A549 (cell line): ENCODE data around the gene NAV2. TPM values are rescaled to one million over a fixed set of nuclear protein-coding genes. Genes with fewer than 3 reads are reported as not detected.

Experiments
- ATAC-seq, 2 experiments: fragments of 200-7000 bp in 1 of 2; fragments of >200 bp in 1 of 2; cut with Nextera tagmentation in 1 of 2; cut with Tn5 transposase in 1 of 2; 3 replicates each; pipeline versions ENCODE4 v1.8.0 to v1.9.1; 2018 to 2020; ENCODE audit warnings: mild to moderate bottlenecking in 1 of 2, moderate library complexity in 1 of 2
- CTCF ChIA-PET: fragments of 300-600 bp; sonication (Branson Sonifier 250); formaldehyde crosslinking; extraction: SDS; loops from one replicate; lab custom pipeline; 2021; ENCODE audit warnings: antibody characterized with exemption, inconsistent platforms; lab: Yijun Ruan, JAX
- POLR2A ChIA-PET: fragments of 350-600 bp; formaldehyde crosslinking; extraction: SDS; loops from one replicate; lab custom pipeline; 2021; ENCODE audit warnings: antibody characterized with exemption, inconsistent platforms; lab: Yijun Ruan, JAX
- DNase-seq, 2 experiments: peaks; one replicate each; pipeline versions ENCODE4 v3.0.0 to v3.0.0-alpha.2; 2011 to 2016; ENCODE audit warnings: low read depth in 1 of 2, low spot score in 1 of 2
- FAIRE-seq: peaks from 2 replicates; lab custom pipeline; 2011; peaks lifted over from hg19 to GRCh38; lab: Jason Lieb, UNC
- H3K27ac ChIP-seq, 2 experiments: fragments of >200 bp; sonication (Bioruptor Twin); formaldehyde crosslinking; 3 replicates each; pipeline ENCODE4 v1.5.1; 2016 to 2017
- H3K4me1 ChIP-seq: fragments of >200 bp; sonication (Bioruptor Twin); formaldehyde crosslinking; 3 replicates; pipeline ENCODE4 v1.6.1; 2016
- H3K4me2 ChIP-seq: fragments of >200 bp; sonication (Bioruptor Twin); formaldehyde crosslinking; 3 replicates; pipeline ENCODE4 v1.6.1; 2016
- H3K4me3 ChIP-seq: fragments of >200 bp; sonication (Bioruptor Twin); formaldehyde crosslinking; 3 replicates; pipeline ENCODE4 v1.5.1; 2016
- H3K9me3 ChIP-seq: fragments of >200 bp; sonication (Bioruptor Twin); formaldehyde crosslinking; 3 replicates; pipeline ENCODE4 v1.6.1; 2016
- BHLHE40 ChIP-seq: IDR thresholded peaks from 2 replicates; pipeline ENCODE4 v1.6.1; 2012; ENCODE audit warnings: low read depth, low read length, inconsistent platforms
- CBX2 ChIP-seq: fragments of 200-600 bp; sonication (generic); IDR thresholded peaks from 2 replicates; pipeline ENCODE4 v1.6.1; 2016; ENCODE audit warnings: low read depth, mild to moderate bottlenecking, borderline replicate concordance
- FOSB ChIP-seq: fragments of 250-450 bp; sonication (Bioruptor Pico); IDR thresholded peaks from 2 replicates; pipeline ENCODE4 v1.5.0; 2020; ENCODE audit warnings: mild to moderate bottlenecking, moderate library complexity
- FOSL2 ChIP-seq, 2 experiments: fragments of 450-650 bp in 1 of 2; fragments of >200 bp in 1 of 2; sonication (Bioruptor Twin) in 1 of 2; formaldehyde crosslinking; IDR thresholded peaks; 2 replicates each; pipeline versions ENCODE4 v1.5.0 to v1.6.1; 2016 to 2020; ENCODE audit warnings: mild to moderate bottlenecking in 1 of 2, moderate library complexity in 1 of 2
- GATA3 ChIP-seq: IDR thresholded peaks from 2 replicates; pipeline ENCODE4 v1.6.1; 2012; ENCODE audit warnings: borderline replicate concordance
- HEYL ChIP-seq: fragments of 250-450 bp; sonication (Bioruptor Pico); IDR thresholded peaks from 2 replicates; pipeline ENCODE4 v1.8.0; 2021; ENCODE audit warnings: mild to moderate bottlenecking, moderate library complexity
- HOXB5 ChIP-seq: fragments of 250-450 bp; sonication (Bioruptor Pico); IDR thresholded peaks from 2 replicates; pipeline ENCODE4 v1.5.0; 2020; ENCODE audit warnings: mild to moderate bottlenecking, moderate library complexity
- KDM5A ChIP-seq: fragments of 200-600 bp; sonication (generic); IDR thresholded peaks from 2 replicates; pipeline ENCODE4 v1.6.1; 2016; ENCODE audit warnings: antibody characterized with exemption, mild to moderate bottlenecking
- RAD21 ChIP-seq, 2 experiments: fragments of >200 bp in 1 of 2; sonication (Bioruptor Twin) in 1 of 2; formaldehyde crosslinking in 1 of 2; IDR thresholded peaks in 1 of 2; conservative IDR thresholded peaks in 1 of 2; 2 replicates in 1 of 2; 3 replicates in 1 of 2; pipeline ENCODE4 v1.6.1; 2012 to 2018; ENCODE audit warnings: inconsistent platforms in 1 of 2
- RFX5 ChIP-seq: fragments of 450-650 bp; IDR thresholded peaks from 2 replicates; pipeline ENCODE4 v1.7.1; 2014; ENCODE audit warnings: antibody characterized with exemption, mild to moderate bottlenecking, moderate library complexity
- RNF2 ChIP-seq: fragments of 200-600 bp; sonication (generic); IDR thresholded peaks from 2 replicates; pipeline ENCODE4 v1.6.1; 2016; ENCODE audit warnings: low read depth, mild to moderate bottlenecking, antibody characterized with exemption, moderate library complexity, borderline replicate concordance
- WGBS: methylation state at CpG from one replicate; pipeline ENCODE4 v1.1.6; 2017; ENCODE audit errors: missing lambda C conversion rate; 5-methylcytosine and 5-hydroxymethylcytosine counted together
- polyA plus RNA-seq, 4 experiments: library from polyadenylated mRNA; depleted of rRNA in 3 of 4; stranded (reverse); fragments of >200 nt; fragmentation: RNase III in 1 of 4; extraction: RNeasy Plus Mini Kit Qiagen cat#74134 plus additional on column Dnase treatment in 1 of 4; gene quantifications; 2 replicates in 3 of 4; 3 replicates in 1 of 4; pipeline ENCODE4 v1.2.3, GENCODE V29; 2011 to 2017
- TF ChIP-seq, protein P1 (sequence below): fragments of 200-600 bp; sonication (generic); IDR thresholded peaks from 2 replicates; pipeline ENCODE4 v1.6.1; 2016; ENCODE audit warnings: antibody characterized with exemption, mild to moderate bottlenecking, moderate library complexity
- TF ChIP-seq, protein P2 (sequence below): fragments of >200 bp; sonication (Bioruptor Twin); formaldehyde crosslinking; IDR thresholded peaks from 3 replicates; pipeline ENCODE4 v1.5.1; 2016
- TF ChIP-seq, protein P3 (sequence below): IDR thresholded peaks from 2 replicates; pipeline ENCODE4 v1.6.1; 2012
- TF ChIP-seq, protein P4 (sequence below): fragments of 450-650 bp; IDR thresholded peaks from 2 replicates; pipeline ENCODE4 v1.6.1; 2014; ENCODE audit warnings: antibody characterized with exemption

NAV2 gene
- polyA plus RNA-seq, 2 of the 4 experiments (the other 2 are of a cell fraction) = 4.9 to 19.8 TPM

DNA sequence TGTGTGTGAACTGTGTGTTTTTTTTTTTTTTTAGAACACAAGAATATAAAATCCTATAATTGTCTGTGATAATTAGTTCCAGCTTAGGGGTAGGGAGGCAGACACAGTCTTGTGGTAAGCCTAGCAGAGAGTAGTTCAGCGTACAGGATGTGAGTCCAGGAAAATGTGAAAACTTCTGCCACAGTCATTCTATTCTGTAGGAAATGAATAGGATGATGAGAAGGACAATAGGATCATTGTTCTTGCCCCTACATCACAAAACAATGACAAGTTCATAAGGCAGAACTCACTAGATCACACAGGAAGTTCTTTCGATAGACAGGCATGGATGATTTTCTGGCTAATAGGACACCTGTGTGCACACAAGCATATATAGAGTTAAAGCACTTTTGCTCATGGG, 132.2 kb downstream of the NAV2 start:
- ATAC-seq (no peak), DNase-seq (no peak), FAIRE-seq (no peak)
- Histone ChIP-seq H3K4me2 (no peak overlapping the region), H3K27ac (no peak overlapping the region), H3K4me3 (no peak overlapping the region), H3K9me3 (no peaks in the 10 kb centered on the region), H3K4me1 (no peaks in the 10 kb centered on the region; the same call in 2 of the 3 replicates)
- TF ChIP-seq BHLHE40 (no peak), FOSB (CRISPR knock-in tag) (no peak), HOXB5 (CRISPR knock-in tag) (no peak)
- TF ChIP-seq, protein P1, sequence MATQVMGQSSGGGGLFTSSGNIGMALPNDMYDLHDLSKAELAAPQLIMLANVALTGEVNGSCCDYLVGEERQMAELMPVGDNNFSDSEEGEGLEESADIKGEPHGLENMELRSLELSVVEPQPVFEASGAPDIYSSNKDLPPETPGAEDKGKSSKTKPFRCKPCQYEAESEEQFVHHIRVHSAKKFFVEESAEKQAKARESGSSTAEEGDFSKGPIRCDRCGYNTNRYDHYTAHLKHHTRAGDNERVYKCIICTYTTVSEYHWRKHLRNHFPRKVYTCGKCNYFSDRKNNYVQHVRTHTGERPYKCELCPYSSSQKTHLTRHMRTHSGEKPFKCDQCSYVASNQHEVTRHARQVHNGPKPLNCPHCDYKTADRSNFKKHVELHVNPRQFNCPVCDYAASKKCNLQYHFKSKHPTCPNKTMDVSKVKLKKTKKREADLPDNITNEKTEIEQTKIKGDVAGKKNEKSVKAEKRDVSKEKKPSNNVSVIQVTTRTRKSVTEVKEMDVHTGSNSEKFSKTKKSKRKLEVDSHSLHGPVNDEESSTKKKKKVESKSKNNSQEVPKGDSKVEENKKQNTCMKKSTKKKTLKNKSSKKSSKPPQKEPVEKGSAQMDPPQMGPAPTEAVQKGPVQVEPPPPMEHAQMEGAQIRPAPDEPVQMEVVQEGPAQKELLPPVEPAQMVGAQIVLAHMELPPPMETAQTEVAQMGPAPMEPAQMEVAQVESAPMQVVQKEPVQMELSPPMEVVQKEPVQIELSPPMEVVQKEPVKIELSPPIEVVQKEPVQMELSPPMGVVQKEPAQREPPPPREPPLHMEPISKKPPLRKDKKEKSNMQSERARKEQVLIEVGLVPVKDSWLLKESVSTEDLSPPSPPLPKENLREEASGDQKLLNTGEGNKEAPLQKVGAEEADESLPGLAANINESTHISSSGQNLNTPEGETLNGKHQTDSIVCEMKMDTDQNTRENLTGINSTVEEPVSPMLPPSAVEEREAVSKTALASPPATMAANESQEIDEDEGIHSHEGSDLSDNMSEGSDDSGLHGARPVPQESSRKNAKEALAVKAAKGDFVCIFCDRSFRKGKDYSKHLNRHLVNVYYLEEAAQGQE = no peak
- TF ChIP-seq, protein P2, sequence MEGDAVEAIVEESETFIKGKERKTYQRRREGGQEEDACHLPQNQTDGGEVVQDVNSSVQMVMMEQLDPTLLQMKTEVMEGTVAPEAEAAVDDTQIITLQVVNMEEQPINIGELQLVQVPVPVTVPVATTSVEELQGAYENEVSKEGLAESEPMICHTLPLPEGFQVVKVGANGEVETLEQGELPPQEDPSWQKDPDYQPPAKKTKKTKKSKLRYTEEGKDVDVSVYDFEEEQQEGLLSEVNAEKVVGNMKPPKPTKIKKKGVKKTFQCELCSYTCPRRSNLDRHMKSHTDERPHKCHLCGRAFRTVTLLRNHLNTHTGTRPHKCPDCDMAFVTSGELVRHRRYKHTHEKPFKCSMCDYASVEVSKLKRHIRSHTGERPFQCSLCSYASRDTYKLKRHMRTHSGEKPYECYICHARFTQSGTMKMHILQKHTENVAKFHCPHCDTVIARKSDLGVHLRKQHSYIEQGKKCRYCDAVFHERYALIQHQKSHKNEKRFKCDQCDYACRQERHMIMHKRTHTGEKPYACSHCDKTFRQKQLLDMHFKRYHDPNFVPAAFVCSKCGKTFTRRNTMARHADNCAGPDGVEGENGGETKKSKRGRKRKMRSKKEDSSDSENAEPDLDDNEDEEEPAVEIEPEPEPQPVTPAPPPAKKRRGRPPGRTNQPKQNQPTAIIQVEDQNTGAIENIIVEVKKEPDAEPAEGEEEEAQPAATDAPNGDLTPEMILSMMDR = no peak
- WGBS = 84% methylated on average over 2 of the region's 2 CpGs
- POLR2A ChIA-PET = no interaction called here
- CTCF ChIA-PET = interaction anchor here (0.7 kb wide), 2 partner anchors 53 to 1097 kb away, joined by 3 to 4 read pairs; no protein-coding TSS in a partner anchor

DNA sequence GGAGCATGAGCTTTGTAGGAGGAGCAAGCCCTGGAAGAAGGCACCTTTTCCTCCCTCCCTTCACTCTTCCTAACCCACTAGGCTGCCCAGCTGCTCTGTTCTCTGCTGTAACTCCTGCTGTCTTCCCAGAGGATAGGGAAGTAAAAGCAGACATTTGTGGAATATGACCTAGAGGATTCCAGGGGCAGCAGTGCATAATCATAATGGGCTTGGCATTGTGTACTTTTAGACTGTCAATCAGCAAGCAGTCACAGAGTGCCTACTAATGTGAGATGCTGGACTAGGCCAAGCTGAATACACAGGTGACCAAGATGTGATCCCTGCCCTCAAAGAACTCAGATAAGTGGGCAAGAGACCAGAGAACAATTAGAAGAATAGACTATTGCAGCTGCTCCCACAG, 133.0 kb downstream of the NAV2 start:
- POLR2A ChIA-PET = no interaction called here
- no peak overlapping the region for H3K27ac ChIP-seq
- CTCF ChIA-PET = no interaction called here

More for the DNA sequence above, 133.0 kb downstream of the NAV2 start:
- H3K9me3 ChIP-seq = no peaks in the 10 kb centered on the region
- TF ChIP-seq RAD21 (conservative IDR thresholded peaks at IDR 0.05 in 1 of 2, IDR thresholded peaks at IDR 0.05 in 1 of 2) (no peak), FOSL2 (IDR thresholded peaks at IDR 0.05) (no peak), FOSL2 (CRISPR knock-in tag; IDR thresholded peaks at IDR 0.05) (no peak), KDM5A (no peak), CBX2 (no peak), RNF2 (no peak), BHLHE40 (no peak), RFX5 (no peak), HEYL (no peak), GATA3 (no peak)
- TF ChIP-seq, protein P3, sequence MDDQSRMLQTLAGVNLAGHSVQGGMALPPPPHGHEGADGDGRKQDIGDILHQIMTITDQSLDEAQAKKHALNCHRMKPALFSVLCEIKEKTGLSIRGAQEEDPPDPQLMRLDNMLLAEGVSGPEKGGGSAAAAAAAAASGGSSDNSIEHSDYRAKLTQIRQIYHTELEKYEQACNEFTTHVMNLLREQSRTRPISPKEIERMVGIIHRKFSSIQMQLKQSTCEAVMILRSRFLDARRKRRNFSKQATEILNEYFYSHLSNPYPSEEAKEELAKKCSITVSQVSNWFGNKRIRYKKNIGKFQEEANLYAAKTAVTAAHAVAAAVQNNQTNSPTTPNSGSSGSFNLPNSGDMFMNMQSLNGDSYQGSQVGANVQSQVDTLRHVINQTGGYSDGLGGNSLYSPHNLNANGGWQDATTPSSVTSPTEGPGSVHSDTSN = no peak
- TF ChIP-seq, protein P4, sequence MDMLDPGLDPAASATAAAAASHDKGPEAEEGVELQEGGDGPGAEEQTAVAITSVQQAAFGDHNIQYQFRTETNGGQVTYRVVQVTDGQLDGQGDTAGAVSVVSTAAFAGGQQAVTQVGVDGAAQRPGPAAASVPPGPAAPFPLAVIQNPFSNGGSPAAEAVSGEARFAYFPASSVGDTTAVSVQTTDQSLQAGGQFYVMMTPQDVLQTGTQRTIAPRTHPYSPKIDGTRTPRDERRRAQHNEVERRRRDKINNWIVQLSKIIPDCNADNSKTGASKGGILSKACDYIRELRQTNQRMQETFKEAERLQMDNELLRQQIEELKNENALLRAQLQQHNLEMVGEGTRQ = no peak
- TF ChIP-seq, protein P2 = no peak
- FAIRE-seq (no peak), ATAC-seq (no peak), DNase-seq (no peak)
- H3K4me1 ChIP-seq = no peaks in the 10 kb centered on the region
- H3K4me3 ChIP-seq = no peak overlapping the region
- no peak overlapping the region for H3K4me2 ChIP-seq
